GM20431 (cell line): ENCODE results near the gene KCNK1.
"Not testable (repeated sequence)": the region's sequence is repeated elsewhere in the genome, so short reads cannot be mapped to it uniquely, and the experiment has no call there.

Experiments
- in situ Hi-C: fragments of 300-500 bp; cut with MseI, MboI; formaldehyde crosslinking; loops from one replicate; pipeline ENCODE4 v1.15.0; 2020; ENCODE audit warnings: low sequenced_read_pairs; ENCODE audit not compliant: unreplicated experiment

KCNK1 gene

DNA sequence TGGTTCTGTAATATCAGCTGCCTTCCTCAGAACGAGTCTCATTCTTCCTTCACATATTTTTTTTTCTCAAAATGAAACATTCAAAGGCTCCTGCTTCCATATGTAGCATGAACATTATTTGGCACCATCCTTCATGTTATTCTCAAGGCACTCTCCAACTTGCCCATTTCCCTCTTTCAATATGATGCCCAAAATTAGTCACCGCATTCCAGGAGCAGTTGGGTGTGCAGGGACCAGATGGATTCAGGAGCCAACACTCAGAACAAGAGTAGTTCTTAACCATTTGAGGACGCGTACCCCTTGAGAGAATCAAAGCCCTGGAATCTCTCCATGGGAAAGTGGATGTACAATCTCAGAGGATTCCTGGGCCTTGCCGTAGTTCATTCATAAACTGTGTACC lies 50.3 kb downstream of the KCNK1 start:
- in situ Hi-C loops, result no loop called here

DNA sequence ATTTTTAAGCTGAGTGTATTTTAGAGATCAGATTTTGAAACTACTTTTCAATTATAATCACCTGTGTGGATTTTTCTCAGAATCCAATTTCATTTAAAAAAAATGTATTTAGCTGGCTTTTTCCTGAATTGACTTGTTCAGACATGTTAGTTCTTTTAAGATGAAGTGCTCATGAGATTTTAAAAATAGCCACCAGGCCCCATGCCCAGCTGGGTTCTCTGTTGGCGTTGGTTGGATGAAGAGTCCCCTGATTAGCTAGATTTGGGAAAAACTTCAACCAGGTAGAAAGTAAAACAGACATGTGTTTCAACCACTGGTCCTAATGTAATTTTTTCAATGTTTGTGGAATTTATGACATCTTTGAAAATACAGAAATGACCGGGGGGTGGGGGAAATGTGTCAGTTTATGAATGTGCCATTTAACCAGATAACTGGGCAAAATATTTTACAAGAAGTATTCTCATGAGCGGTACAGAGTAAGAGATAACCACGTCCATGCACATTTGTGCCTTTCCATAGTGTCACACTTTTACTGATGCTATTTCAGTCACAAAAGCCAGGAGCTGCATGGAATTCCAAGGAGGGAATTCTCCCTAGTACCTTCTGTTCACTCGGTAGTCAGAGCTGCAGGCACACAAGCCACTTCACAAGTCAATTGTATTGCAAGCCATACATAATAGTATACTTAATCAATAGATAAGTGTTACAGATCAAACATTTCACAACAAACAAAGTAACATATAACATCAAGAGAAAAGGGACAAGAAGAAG lies 51.1 kb downstream of the KCNK1 start:
- in situ Hi-C loops, result no loop called here

DNA sequence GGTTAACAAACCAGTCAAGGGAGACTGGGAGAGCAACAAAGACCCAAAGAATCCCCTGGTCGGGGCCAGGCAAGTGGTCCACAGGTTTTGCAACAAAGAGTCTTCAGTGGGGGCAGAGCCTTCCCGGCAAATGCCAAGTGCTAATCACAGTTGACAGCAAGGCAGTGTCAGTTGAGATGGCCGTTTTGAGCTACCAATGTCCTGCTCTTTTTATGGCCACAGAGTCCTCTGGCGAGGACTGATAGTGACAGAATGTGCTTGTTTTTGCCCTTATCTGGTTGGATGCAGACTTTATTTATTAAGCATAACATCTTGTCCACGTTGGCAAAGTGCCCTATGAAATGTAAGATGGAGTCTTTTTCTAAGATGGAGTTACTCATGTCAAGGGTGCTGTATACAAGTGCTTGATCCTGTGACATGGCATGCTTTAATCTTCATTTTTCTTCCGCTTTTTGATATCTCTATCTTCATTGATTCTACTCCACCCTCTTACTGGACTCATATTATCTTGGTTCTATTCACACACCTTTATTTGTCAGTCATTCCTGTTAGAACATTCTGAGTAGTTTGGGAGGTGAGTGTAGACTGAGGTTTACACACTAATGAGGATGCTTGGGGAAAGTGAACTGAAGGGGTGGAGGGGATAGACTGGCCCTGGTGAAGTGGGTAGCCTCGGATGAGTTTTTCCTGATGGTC lies 51.8 kb downstream of the KCNK1 start:
- in situ Hi-C loops, result no loop called here

DNA sequence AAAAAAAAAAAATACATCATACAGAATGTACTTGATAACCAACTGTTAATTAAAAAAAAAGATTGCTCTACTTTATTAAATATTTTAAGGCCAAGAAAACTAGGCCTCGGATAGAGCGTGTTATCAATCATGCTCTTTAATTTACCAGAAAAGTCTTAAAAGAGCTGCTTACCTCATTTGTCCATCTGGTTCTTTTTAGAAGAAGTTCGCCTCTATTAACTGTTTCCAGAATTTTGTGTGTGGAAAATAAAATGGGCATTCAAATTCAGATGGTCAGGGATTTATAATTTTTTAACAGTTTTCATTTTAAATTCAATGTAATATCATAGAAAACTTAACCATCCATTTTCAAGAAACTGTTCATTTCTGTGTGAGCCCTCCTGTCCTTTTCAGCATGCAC lies 53.8 kb downstream of the KCNK1 start:
- in situ Hi-C loops, result no loop called here

DNA sequence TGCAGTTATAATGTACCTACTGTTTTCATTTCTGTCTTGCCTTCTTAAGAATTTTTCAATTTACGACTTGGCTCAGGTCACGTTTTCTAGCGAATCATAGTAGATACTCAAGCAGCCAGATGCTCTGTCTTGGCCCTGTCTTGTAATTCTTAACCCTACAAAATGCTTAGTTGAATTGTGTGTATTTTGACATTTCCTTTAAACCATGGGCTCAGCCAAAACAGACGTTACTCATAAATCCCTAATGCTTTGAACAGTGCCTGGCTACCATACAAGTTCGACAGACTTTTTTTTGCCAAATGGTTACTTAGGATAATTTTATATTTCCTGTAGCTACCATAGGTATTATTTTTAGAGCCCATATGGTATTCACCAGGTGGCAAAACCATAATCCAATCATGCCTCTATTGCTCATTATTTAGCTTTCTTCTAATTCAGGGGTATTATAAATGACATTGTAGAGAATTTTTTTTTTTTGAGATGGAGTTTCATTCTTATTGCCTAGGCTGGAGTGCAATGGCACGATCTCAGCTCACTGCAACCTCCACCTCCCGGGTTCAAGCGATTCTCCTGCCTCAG lies 54.3 kb downstream of the KCNK1 start:
- in situ Hi-C loops, result no loop called here

DNA sequence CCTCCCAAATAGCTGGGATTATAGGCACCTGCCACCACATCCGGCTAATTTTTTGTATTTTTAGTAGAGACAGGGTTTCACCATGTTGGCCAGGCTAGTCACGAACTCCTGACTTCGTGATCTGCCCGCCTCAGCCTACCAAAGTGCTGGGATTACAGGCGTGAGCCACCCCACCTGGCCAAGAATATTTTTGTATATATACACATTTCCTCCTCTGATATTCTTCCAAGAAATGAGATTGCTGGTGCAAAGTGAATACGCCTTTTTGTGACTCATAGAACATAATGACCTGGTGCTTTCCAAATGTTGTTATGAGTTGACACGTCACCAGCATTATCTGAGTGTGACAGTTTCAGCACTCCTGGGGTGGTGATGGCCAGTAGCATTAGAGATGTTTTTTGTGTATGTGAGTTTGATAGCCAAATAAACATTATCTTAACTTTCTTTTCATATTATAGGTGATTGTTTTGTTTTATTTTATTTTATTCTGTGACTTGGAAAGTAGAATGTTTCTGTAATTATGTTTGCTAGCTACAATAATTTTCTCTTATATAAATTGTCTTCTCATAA lies 54.9 kb downstream of the KCNK1 start:
- in situ Hi-C loops, result no loop called here

DNA sequence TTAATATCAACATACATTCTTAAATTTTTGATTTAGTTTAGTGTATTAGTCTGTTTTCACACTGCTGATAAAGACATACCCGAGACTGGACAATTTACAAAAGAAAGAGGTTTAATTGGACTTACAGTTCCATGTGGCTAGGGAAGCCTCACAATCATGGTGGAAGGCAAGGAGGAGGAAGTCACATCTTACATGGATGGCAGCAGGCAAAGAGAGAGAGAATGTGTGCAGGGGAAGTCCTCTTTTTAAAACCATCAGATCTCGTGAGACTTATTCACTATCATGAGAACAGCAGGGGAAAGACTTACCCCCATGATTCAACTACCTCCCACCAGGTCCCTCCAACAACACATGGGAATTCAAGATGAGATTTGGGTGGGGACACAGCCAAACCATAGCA lies 56.5 kb downstream of the KCNK1 start:
- in situ Hi-C loops, result not testable (repeated sequence)

DNA sequence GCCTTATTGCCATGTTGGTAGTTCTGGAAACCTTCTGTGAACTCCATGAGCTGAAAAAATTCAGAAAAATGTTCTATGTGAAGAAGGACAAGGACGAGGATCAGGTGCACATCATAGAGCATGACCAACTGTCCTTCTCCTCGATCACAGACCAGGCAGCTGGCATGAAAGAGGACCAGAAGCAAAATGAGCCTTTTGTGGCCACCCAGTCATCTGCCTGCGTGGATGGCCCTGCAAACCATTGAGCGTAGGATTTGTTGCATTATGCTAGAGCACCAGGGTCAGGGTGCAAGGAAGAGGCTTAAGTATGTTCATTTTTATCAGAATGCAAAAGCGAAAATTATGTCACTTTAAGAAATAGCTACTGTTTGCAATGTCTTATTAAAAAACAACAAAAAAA lies 57.4 kb downstream of the KCNK1 start:
- in situ Hi-C loops, result no loop called here

DNA sequence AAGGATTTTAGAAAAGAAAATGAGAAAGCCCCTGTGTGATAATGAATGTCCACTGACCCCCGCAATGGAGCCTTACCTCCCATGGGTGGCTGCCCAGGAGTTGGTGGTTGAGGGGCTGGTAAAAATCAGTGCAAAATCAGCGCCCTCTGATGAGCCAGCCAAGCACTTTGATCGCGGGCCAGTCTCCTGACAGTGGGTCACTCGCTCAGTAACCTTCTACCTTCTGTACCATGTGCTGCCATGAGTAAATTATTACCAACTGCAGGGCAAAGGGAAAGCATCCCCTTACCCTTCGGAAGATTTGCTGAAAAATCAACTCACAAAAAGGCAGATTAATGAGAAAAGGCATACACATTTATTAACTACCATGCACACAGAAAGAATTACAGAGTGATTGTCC lies 58.8 kb downstream of the KCNK1 start:
- in situ Hi-C loops, result no loop called here

DNA sequence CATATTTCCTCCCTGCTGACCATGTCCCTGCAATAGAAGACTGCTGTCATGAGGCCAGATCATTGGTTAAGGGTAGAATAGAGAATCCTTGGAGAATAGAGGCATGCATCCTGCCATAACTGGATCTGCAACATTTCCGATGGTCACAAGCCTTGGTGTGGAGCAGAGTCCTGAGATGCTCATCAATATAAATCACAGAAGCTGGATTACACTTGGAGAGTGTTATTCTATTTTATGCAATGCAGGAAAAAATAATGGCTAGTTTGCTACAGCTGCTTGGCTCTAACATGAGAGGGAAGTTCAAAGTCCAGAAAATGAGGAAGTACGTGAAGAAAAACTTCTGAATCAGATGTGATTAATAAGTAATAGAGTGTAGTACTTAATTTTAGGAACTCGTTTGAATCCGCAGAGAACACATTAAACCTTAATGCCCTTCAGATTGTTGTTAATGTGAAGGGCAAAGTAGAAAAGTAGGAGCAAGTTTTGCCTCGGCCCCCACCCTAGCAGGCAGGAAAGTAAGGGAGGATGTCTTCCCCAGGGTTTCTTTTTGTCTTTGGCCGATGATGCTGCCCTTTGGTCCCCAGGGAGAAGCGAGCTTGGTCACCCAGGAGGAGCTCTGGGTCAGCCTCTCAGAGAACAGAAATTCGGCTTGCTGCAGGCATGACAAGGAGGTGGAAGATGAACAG lies 59.5 kb downstream of the KCNK1 start:
- in situ Hi-C loops, result no loop called here

DNA sequence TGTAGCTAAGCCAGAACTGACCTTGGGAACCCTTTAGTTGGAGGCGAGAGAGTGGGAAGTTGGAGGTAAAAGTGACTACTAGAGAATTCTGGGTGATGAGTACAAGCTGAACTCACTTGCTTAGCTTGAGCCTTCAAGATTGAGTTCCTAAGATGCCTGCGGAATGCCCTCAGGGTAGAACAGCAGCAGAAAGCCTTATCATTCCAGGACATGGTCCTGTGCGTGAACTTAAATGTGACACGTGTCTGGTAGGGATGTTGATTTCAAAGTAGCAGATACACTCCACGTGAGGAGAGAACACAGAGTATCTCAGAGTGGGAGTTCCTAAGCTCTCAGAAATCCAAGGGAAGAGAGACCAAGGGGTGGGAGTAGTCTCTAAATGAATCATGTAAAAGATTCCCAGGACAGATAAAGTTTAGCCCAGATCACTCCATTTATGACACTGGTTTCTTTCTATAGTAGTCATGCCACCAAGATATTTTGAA lies 60.1 kb downstream of the KCNK1 start:
- in situ Hi-C loops, result no loop called here

DNA sequence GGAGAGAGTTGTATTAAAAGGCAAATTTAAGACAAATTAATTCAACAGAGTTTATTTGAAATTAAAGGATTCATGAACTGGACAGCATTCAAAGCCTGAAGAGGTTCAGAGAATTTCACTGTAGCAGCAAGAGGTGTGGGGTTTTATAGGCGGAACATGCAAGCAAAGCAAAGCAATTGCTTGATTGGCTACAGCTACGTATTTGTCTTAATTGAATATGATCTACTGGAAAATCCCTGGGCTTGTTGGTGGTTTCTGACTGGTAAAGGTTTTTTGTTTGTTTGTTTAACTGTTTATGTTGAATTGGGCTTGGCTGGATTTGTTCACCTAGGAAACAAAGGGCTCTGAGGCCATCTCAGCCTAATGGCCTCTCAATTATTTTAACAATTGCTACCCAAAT lies 61.5 kb downstream of the KCNK1 start:
- in situ Hi-C loops, result no loop called here

DNA sequence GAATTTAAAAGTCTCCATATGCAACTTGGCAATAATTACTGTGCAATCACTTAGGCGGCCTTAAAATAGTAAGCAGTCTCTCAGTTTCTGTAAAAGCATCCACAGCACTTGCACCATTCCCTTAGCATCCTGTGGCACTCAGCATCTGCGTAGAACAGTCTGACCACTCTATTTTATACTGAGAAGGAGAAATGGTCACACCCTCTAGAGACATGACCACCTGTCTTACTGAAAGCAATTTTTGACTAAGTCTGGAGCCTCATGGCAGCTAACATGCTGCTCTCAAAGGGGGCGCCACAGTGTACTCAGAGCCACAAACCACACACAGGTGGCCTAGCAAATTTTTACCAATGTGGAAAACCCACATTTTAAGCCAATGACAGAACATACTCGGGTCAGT lies 62.0 kb downstream of the KCNK1 start:
- in situ Hi-C loops, result no loop called here

DNA sequence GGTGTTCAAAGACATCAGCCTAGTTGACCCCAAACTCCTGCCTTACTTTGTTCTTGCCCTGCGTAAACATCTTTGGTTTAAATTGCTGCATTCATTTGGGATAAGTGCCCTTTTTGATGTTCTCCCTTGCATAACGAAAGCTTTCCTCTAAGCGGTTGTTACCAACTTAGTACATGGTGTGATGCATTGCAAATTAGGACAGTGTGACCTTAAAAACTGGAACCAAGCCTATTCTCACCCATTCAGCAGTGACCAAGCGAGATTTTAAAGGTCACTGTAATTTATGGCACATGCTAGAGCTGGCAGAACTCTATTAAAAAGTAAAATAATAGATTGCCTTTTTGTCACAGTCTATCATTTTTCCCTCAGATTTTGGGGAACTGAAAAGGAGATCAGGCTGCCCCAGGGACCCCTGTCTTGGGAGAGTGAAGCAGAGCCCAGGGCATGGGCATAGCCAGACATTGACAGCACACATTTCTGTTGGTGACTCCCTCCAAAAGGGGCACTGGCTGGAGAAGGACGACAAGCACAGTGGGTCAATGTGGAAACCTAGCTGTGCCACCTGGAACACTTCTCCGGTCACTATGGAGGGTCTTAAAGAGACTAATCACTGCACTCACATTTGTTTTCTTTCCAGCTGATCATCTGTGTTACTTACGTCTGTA lies 63.9 kb downstream of the KCNK1 start:
- in situ Hi-C loops, result no loop called here

DNA sequence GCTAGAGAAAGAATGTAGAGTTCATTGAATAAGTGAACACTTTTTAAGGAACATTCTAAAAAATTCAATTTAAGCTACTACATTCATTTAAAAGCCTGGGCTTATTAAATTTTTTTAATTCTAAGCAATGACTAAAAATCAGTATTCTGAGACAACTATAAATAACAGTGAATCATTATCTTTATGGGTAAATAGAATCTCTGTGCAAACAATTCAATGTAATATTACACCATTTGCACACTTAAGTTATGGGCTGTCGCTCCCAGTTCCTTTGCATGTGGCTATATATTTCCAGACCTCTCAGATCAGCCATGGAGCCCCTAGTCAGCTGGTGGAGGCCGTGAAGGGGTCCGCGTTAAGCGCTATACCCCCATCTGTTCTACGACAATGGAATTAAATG lies 65.1 kb downstream of the KCNK1 start:
- in situ Hi-C loops, result no loop called here

DNA sequence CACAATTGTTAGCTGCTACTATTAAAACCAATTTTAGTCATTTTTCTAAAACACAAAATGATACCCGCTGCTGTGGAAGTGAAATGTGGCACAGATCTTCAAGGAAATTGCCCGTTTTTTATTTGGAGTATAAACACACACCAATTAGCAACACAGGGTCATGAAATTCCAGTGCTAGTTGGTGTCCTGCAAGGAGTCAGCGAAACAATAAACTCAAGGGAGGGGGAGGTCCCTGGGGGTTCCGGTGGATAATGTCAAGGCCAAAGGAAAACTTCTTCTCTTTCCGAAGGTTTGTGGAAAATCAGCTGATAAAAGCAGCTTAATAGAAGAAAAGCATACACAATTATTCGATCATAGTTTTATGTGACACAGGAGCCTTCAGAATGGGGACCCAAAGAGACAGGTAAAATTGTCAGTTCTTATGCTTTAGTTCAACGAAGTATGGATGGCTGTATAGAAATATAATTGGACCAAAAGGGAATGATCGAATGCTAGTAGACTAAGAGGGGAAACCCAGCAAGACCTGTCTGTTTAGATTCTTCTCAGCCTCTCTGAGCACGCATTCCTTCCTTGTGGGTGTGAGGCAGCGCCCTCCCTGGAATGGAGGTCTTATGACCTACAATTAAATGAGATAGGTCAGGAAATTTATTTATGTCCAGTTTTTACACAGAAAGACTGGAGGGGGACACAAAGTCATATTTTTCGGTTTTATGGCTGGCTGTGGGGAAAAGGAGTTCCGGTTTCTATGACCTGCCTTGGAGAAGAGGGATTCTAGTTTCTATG lies 65.9 kb downstream of the KCNK1 start:
- in situ Hi-C loops, result no loop called here

DNA sequence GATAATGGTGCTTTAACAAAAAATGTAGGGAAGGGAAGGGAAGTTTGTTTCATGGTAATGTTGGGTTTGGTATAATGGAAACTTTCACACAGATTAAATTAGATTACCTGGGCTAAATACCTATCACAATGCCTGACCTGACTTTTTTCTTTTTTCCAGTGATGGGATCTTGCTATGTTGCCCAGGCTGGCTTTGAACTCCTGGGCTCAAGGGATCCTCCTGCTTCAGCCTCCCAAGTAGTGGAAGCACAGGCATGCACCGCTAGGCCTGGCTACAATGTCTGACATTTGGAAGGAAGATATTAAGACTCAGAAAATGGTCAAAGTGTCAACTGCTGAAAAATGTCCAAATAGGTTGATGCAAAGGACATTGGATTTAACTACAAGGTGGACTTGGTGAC lies 67.4 kb downstream of the KCNK1 start:
- in situ Hi-C loops, result no loop called here

DNA sequence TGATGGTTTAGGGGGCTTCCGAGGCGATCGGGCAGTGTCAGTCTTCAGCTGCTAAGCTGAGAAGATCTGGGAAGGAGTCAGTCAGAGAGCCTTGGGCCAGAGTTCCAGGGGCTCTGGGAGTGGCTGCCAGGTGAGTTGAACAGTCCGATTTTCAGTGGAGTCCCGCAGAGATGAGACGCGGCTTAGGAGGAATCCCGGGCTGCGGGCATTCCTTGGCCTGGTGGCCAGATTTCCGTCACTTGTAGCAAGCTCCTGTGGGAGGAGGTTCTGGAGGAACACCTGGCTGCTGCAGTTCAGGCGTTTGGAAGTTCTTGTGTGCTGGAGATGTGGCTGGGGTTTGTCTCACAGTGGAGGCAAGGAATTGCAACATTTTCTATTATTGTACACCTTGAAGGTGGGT lies 72.7 kb downstream of the KCNK1 start:
- in situ Hi-C loops, result not testable (repeated sequence)

DNA sequence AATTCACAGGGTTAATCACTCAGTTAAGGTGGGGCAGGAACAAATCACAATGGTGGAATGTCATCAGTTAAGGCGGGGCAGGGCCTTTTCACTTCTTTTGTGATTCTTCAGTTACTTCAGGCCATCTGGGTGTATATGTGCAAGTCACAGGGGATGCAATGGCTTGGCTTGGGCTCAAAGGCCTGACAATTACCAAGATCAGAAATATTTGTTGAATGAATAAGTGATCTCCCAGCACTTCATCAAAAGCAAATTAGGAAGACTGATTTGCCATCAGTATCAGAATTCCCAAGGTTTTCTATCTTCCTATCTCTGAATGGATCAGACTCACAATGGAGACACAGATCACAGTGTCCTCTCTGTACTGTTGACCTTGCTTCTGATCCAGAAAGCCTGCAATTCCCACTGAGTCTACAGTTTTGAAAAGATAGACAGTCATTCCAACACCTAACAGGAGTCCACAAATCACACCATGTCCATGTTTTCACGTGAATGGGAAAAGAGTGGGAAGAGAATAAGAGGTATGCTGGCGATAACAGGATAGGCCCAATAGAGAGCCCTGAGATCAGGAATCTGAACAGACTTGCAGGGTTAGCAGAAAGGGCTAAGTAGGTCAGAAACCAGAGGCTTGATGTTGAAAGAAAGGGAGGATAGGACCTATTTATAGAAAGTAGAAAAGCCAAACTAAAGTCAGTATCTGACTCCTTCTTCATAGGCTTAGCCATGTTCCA lies 75.3 kb downstream of the KCNK1 start:
- in situ Hi-C loops, result no loop called here
